Activated T-cell treated with anti-CD3 and anti-CD28 coated beads for 48 hours (primary cell): Measurements from ENCODE around the gene MT1F.

ENCODE experiments used
- DNase-seq: peaks from one replicate; pipeline ENCODE4 v3.0.0-alpha.2; 2020; ENCODE audit warnings: low read depth

Gene MT1F

DNA sequence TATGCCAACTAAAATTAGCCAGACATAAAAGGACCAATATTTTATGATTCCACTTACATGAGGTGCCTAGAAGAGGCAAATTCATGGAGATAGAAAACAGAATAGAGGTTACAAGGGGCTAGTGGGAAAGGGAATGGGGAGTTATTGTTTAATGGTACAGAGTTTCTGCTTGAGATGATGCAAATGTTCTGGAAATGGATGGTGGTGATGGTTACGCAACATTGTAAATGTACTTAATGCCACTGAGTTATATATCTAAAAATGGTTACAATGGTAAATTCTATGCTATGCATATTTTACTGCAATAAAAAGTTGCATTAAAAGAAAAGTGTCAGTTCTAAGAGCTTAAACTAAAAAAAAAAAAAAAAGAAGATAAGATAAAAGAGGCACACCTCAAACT lies 42.4 kb downstream of the MT1F start:
- no peak for DNase-seq

DNA sequence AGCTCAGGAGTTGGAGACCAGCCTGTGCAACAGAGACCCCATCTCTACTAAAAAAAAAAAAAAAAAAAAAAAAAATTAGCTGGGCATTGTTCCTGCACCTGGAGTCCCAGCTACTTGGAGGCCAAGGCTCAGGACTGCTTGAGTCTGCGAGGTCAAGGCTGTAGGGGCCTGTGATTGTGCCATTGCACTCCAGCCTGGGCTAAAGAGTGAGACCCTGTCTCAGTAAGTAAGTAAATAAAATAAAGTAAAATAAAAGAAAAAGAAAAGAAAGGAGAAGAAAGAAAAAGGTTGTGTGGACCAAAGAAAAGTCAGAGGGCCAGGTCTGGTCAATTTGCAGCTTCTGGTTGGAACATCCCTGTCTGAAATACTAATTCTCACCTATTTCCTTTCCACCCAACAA lies 42.9 kb downstream of the MT1F start:
- no peak for DNase-seq

DNA sequence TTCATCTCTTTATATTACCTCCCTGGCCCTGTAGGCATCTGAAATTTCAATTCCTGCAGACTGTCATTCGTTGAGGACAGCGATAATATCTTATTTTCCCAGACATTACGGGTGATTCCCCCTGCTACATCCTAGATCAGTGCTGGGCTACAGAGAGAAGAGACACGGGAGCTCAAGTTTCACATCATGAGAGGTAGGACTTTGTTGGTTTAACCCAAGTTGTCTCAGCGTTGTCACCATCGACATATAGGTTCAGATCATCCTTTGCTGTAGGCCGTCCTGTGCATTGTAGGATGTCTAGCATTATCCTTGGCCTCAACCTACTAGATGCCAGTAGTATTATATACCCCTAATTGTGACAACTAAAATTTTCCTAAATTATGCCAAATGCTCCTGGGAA lies 43.8 kb downstream of the MT1F start:
- DNase-seq, result no peak

DNA sequence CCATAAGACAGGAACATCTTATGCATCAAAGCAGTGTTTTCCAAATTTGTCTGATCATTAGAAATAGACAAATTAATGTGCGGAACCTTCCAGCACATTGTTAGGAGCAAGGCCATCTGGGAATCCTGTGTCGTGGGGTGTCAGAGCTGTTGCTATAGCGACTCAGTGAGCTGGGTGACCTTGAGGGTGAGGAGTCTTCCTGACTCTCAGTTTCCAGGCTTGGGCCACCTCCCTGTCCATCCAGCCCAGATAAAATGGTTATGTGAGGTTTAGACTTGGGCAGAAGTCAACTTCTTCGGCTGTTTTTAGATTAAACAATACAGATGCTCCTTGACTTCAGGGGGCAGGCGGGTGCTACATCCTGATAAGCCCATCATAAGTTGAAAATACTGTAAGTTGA lies 45.1 kb downstream of the MT1F start:
- DNase-seq, result no peak
